GM12878 (cell line): Measurements from ENCODE around the gene NKD1. TPM values are rescaled to one million over a fixed set of nuclear protein-coding genes. Genes with fewer than 3 reads are reported as not detected.

Source experiments
- ATAC-seq: fragments of 200-7000 bp; cut with Tn5 transposase; 3 replicates; pipeline ENCODE4 v1.9.1; 2020; ENCODE audit warnings: mild to moderate bottlenecking, moderate library complexity
- BruUV-seq: library from RNA; stranded (reverse); fragments of 400-500 nt; replicated peaks from 2 replicates; lab custom pipeline; 2021; lab: Mats Ljungman, UMichigan
- CTCF ChIA-PET: fragments of 300-600 bp; sonication (Branson Sonifier 250); formaldehyde crosslinking; extraction: SDS; loops from one replicate; lab custom pipeline; 2021; ENCODE audit warnings: inconsistent platforms; lab: Yijun Ruan, JAX
- POLR2A ChIA-PET: fragments of 350-600 bp; formaldehyde crosslinking; extraction: SDS; loops from one replicate; lab custom pipeline; 2021; ENCODE audit warnings: inconsistent platforms; lab: Charles Lee
- RAD21 ChIA-PET: fragments of 300-600 bp; sonication (Branson Sonifier 250); formaldehyde crosslinking; loops from one replicate; lab custom pipeline; 2023; ENCODE audit warnings: antibody characterized with exemption; ENCODE audit not compliant: unreplicated experiment; lab: Charles Lee
- SMC1A ChIA-PET: fragments of 300-600 bp; sonication (Branson Sonifier 250); formaldehyde crosslinking; loops from one replicate; lab custom pipeline; 2023; ENCODE audit not compliant: unreplicated experiment, uncharacterized antibody; lab: Charles Lee
- DNase-seq: peaks from one replicate; pipeline ENCODE4 v3.0.0-alpha.2; 2011; ENCODE audit warnings: low read depth, low spot score
- FAIRE-seq: peaks from 3 replicates; lab custom pipeline; 2011; peaks lifted over from hg19 to GRCh38; lab: Jason Lieb, UNC
- H2AFZ ChIP-seq: 2 replicates; pipeline ENCODE4 v1.6.0; 2011; ENCODE audit warnings: low read depth, low read length, control low read depth; ENCODE audit not compliant: control insufficient read depth
- H3K27ac ChIP-seq: 2 replicates; pipeline ENCODE4 v1.5.1; 2011; ENCODE audit warnings: control low read depth; ENCODE audit not compliant: control insufficient read depth, insufficient read depth
- H3K27me3 ChIP-seq, 2 experiments: replicated peaks in 1 of 2; 2 replicates each; pipeline versions ENCODE4 v1.6.0 to v1.6.1; 2011; ENCODE audit warnings: low read length in 1 of 2; ENCODE audit not compliant: control insufficient read depth in 2 of 2, insufficient read depth in 2 of 2
- H3K36me3 ChIP-seq, 2 experiments: 2 replicates each; pipeline ENCODE4 v1.5.1; 2011; ENCODE audit warnings: low read length in 1 of 2; ENCODE audit not compliant: control insufficient read depth in 2 of 2, insufficient read depth in 2 of 2
- H3K4me1 ChIP-seq: 2 replicates; pipeline ENCODE4 v1.6.1; 2011; ENCODE audit warnings: mild to moderate bottlenecking, low read length, moderate library complexity, mixed read lengths; ENCODE audit not compliant: control insufficient read depth, insufficient read depth
- H3K4me2 ChIP-seq: 2 replicates; pipeline ENCODE4 v1.6.0; 2011; ENCODE audit warnings: control low read depth; ENCODE audit not compliant: control insufficient read depth, insufficient read depth
- H3K4me3 ChIP-seq: fragments of 200-600 bp; sonication (generic); 2 replicates; pipeline ENCODE4 v1.5.1; 2016
- H3K79me2 ChIP-seq: 2 replicates; pipeline ENCODE4 v1.6.0; 2011; ENCODE audit warnings: low read length; ENCODE audit not compliant: control insufficient read depth, insufficient read depth
- H3K9ac ChIP-seq: 2 replicates; pipeline ENCODE4 v1.8.0; 2011; ENCODE audit warnings: low read length, control low read depth, mixed read lengths; ENCODE audit not compliant: control insufficient read depth, insufficient read depth
- H3K9me3 ChIP-seq: replicated peaks from 3 replicates; pipeline ENCODE4 v1.5.1; 2011; ENCODE audit warnings: mild to moderate bottlenecking, low read length; ENCODE audit not compliant: control insufficient read depth, insufficient read depth
- H4K20me1 ChIP-seq: 2 replicates; pipeline ENCODE4 v1.6.0; 2011; ENCODE audit not compliant: control insufficient read depth, insufficient read depth
- BMI1 ChIP-seq: fragments of 450-650 bp; IDR thresholded peaks from 2 replicates; pipeline ENCODE4 v1.6.1; 2016; ENCODE audit warnings: mild to moderate bottlenecking, moderate library complexity, borderline replicate concordance
- CBFB ChIP-seq: IDR thresholded peaks from 2 replicates; pipeline ENCODE4 v1.6.1; 2016; ENCODE audit warnings: antibody characterized with exemption, low read depth
- CREB1 ChIP-seq: IDR thresholded peaks from 2 replicates; pipeline ENCODE4 v1.6.1; 2012; ENCODE audit warnings: low read depth, mild to moderate bottlenecking, inconsistent platforms
- ETV6 ChIP-seq, 2 experiments: fragments of 450-650 bp in 1 of 2; IDR thresholded peaks in 1 of 2; conservative IDR thresholded peaks in 1 of 2; 2 replicates each; pipeline ENCODE4 v1.6.1; 2014; ENCODE audit warnings: antibody characterized with exemption in 1 of 2, borderline replicate concordance in 1 of 2, low read depth in 1 of 2, mild to moderate bottlenecking in 1 of 2, moderate library complexity in 1 of 2
- KAT2A ChIP-seq: conservative IDR thresholded peaks from 2 replicates; pipeline ENCODE4 v1.6.1; 2011; ENCODE audit warnings: low read depth, low read length; ENCODE audit not compliant: control insufficient read depth
- MEF2B ChIP-seq: fragments of 450-650 bp; IDR thresholded peaks from 2 replicates; pipeline ENCODE4 v1.6.1; 2018; ENCODE audit warnings: mild to moderate bottlenecking, moderate library complexity; ENCODE audit not compliant: partially characterized antibody, poor library complexity, severe bottlenecking
- NFYA ChIP-seq: IDR thresholded peaks from 2 replicates; pipeline ENCODE4 v1.6.1; 2011; ENCODE audit warnings: low read depth, mild to moderate bottlenecking, low read length, improper control_type of control experiment, borderline replicate concordance
- NR2C2 ChIP-seq: IDR thresholded peaks from 2 replicates; pipeline ENCODE4 v1.6.1; 2011; ENCODE audit warnings: borderline replicate concordance, low read depth; ENCODE audit not compliant: control insufficient read depth, insufficient read length
- PAX8 ChIP-seq: fragments of 450-650 bp; IDR thresholded peaks from 2 replicates; pipeline ENCODE4 v1.6.1; 2017; ENCODE audit warnings: mild to moderate bottlenecking, moderate library complexity
- RBBP5 ChIP-seq: fragments of 200-600 bp; sonication (generic); conservative IDR thresholded peaks from 2 replicates; pipeline ENCODE4 v1.6.1; 2016
- RELA ChIP-seq: fragments of 450-650 bp; IDR thresholded peaks from 2 replicates; pipeline ENCODE4 v1.8.0; 2014; ENCODE audit warnings: borderline replicate concordance; ENCODE audit not compliant: partially characterized antibody
- SMAD1 ChIP-seq: fragments of 450-650 bp; IDR thresholded peaks from 2 replicates; pipeline ENCODE4 v1.6.1; 2018; ENCODE audit warnings: mild to moderate bottlenecking, low read depth; ENCODE audit not compliant: partially characterized antibody
- SMARCA5 ChIP-seq: fragments of 450-650 bp; IDR thresholded peaks from 2 replicates; pipeline ENCODE4 v1.6.1; 2017; ENCODE audit warnings: mild to moderate bottlenecking
- SREBF2 ChIP-seq: IDR thresholded peaks from 2 replicates; pipeline ENCODE4 v1.6.1; 2012; ENCODE audit warnings: mild to moderate bottlenecking, low read length
- SUZ12 ChIP-seq: fragments of 200-600 bp; sonication (generic); IDR thresholded peaks from one replicate; pipeline ENCODE4 v1.6.1; 2018; ENCODE audit warnings: antibody characterized with exemption, mild to moderate bottlenecking; ENCODE audit not compliant: unreplicated experiment
- TBL1XR1 ChIP-seq: IDR thresholded peaks from 2 replicates; pipeline ENCODE4 v1.6.1; 2012; ENCODE audit warnings: low read depth, low read length, improper control_type of control experiment
- WGBS: methylation state at CpG from one replicate; pipeline ENCODE4 v1.1.6; 2016; ENCODE audit warnings: low lambda C conversion rate; ENCODE audit not compliant: insufficient replicate concordance, insufficient coverage; ENCODE audit errors: missing lambda C conversion rate; 5-methylcytosine and 5-hydroxymethylcytosine counted together
- in situ Hi-C: fragments of 300-500 bp; cut with MboI; formaldehyde crosslinking; loops from 9 replicates; pipeline ENCODE4 v1.14.3; 2018; ENCODE audit warnings: mixed read lengths
- intact Hi-C: fragments of 100-400 bp; cut with micrococcal nuclease; formaldehyde crosslinking; loops from one replicate; pipeline ENCODE4 v1.14.2; 2022; ENCODE audit not compliant: unreplicated experiment
- polyA plus RNA-seq, 11 experiments: library from polyadenylated mRNA; depleted of rRNA in 4 of 11; unstranded in 6 of 11; stranded (reverse) in 5 of 11; fragments of >200 nt; fragmentation: Nextera tagmentation in 4 of 11; fragmentation: Illumina TruSeq in 1 of 11; extraction: Ambion mirVana in 4 of 11; extraction: Trizol in 1 of 11; gene quantifications; 1 replicate in 1 of 11; 2 replicates in 10 of 11; pipeline versions ENCODE4 v1.2.1 to v1.2.3, GENCODE V29; 2011 to 2016; ENCODE audit warnings: inconsistent platforms in 2 of 11, missing spikeins in 2 of 11, low read depth in 1 of 11
- total RNA-seq, 4 experiments: library from RNA; depleted of rRNA in 3 of 4; stranded (reverse); fragments of >200 nt in 3 of 4; fragmentation: Illumina TruSeq in 1 of 4; extraction: Trizol in 1 of 4; gene quantifications; 2 replicates each; pipeline versions ENCODE4 v1.2.1 to v1.2.3, GENCODE V29; 2013 to 2021
- TF ChIP-seq, protein P1 (sequence below): fragments of 450-650 bp; IDR thresholded peaks from 2 replicates; pipeline ENCODE4 v1.6.1; 2018; ENCODE audit warnings: borderline replicate concordance, mild to moderate bottlenecking; ENCODE audit not compliant: partially characterized antibody

Gene NKD1
- total and polyA plus RNA-seq, 10 of the 15 experiments (the other 5 are each of a cell fraction or from before 2014, with no cell fraction given), result under 0.01 to 0.49 (median 0.04) TPM; not detected in 2

DNA sequence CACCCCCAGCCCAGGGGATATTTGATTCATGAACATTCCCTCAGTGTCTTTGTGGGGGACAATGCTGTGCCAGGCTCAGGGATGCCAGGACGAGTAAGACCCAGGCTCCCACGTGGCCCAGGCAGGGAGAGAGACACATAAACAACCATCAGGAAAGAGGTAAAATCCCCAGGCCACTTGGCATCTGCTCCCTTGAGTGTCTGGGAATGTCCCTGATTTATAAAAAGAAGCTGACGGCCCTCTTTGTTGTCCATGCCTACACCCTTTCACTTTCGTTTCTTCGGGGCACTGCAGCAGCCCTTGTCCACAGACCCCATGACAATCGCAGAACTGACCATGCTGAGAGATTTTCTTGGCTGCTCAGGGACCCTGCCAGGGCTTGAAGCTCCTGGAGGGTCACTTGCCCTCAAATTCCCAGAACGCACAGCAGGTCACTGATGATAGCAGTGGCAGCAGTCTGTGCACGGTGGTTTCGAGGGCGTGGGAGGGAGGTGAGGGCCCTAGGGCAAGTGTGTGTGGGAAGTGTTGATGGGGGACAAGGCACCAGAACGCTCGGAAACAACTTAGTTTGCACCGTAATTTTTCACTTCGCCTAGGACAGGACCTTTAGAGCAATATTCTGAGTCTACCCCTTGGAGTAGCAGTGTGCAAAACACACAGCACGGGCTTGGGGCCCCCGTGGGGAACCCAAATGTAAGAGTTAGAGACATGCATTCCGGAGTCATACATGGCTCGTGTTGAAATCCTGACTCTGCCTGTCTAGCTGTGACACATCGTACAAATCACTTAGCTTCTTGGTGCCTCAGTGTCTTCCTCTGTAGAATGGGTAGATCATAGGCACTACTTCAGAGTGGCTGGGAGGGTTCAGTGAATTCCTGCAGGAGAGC lies 149.9 kb downstream of the NKD1 start:
- intact Hi-C loops, result loop anchor here (2.0 to 5.0 kb wide), 2 partner anchors 45 to 421 kb away; partner anchors contain the start of gene CYLD
- ChIA-PET POLR2A (interaction anchor here (1.0 to 8.3 kb wide), 9 partner anchors 8 to 46 kb away, joined by 3 to 116 read pairs (median 9); partner anchors contain the start of genes CYLD and SNX20), CTCF (interaction anchor here (0.6 to 9.4 kb wide), 14 partner anchors 11 to 632 kb away, joined by 3 to 86 read pairs (median 10); partner anchors contain the start of genes CYLD and SNX20), RAD21 (interaction anchor here (1.0 to 9.9 kb wide), 8 partner anchors 11 to 48 kb away, joined by 3 to 121 read pairs (median 36); partner anchors contain the start of genes CYLD and SNX20), SMC1A (interaction anchor here (0.6 to 8.3 kb wide), 9 partner anchors 11 to 47 kb away, joined by 3 to 190 read pairs (median 14); partner anchors contain the start of genes CYLD and SNX20)
- BruUV-seq, result no TSS peak
- H3K4me1 ChIP-seq, result peaks cover 57% of the 10 kb centered on the region
- in situ Hi-C loops, result no loop called here
- H3K9me3 ChIP-seq, result no peaks in the 10 kb centered on the region; the same call in 2 of the 3 replicates
- H4K20me1 ChIP-seq, result no peaks in the 10 kb centered on the region
- H3K9ac ChIP-seq, result peak overlapping the region; percentile 85
- peak; percentile 70 for ATAC-seq
- FAIRE-seq, result peak; percentile 78
- peak overlapping the region; percentile 95 for H3K27ac ChIP-seq
- H3K4me2 ChIP-seq, result peak overlapping the region; percentile 100
- peak overlapping the region; percentile 72 for H3K4me3 ChIP-seq
- WGBS, result under 1% methylated on average over 19 of the region's 19 CpGs
- no peaks in the 10 kb centered on the region for H3K27me3 ChIP-seq
- H2AFZ ChIP-seq, result peak overlapping the region; percentile 75
- H3K36me3 ChIP-seq, result peaks cover 0 to 3% of the 10 kb centered on the region in 2 experiments; a peak in 2 of 4 replicates
- DNase-seq, result peak; percentile 65
- peaks cover 65% of the 10 kb centered on the region for H3K79me2 ChIP-seq
- TF ChIP-seq PAX8, result no peak
- peak; percentile 83 for TF ChIP-seq RELA
- no peak; the same call in 1 of the 2 replicates for TF ChIP-seq RBBP5
- 0 out of 2 replicates have a peak, but pooled peaks have one; percentile 55 for TF ChIP-seq BMI1
- peak; percentile 65 for TF ChIP-seq SMARCA5
- no peak for TF ChIP-seq KAT2A
- peak; percentile 28; the same call in 1 of the 2 replicates for TF ChIP-seq CBFB
- TF ChIP-seq NFYA, result no peak
- no peak for TF ChIP-seq SREBF2
- peak; percentile 44; the same call in 1 of the 2 replicates for TF ChIP-seq TBL1XR1
- peak; percentile 92 for TF ChIP-seq MEF2B
- TF ChIP-seq, protein P1, sequence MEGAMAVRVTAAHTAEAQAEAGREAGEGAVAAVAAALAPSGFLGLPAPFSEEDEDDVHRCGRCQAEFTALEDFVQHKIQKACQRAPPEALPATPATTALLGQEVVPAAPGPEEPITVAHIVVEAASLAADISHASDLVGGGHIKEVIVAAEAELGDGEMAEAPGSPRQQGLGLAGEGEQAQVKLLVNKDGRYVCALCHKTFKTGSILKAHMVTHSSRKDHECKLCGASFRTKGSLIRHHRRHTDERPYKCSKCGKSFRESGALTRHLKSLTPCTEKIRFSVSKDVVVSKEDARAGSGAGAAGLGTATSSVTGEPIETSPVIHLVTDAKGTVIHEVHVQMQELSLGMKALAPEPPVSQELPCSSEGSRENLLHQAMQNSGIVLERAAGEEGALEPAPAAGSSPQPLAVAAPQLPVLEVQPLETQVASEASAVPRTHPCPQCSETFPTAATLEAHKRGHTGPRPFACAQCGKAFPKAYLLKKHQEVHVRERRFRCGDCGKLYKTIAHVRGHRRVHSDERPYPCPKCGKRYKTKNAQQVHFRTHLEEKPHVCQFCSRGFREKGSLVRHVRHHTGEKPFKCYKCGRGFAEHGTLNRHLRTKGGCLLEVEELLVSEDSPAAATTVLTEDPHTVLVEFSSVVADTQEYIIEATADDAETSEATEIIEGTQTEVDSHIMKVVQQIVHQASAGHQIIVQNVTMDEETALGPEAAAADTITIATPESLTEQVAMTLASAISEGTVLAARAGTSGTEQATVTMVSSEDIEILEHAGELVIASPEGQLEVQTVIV, result no peak
- no peak for TF ChIP-seq SMAD1
- no peak for TF ChIP-seq NR2C2
- no peak for TF ChIP-seq SUZ12
- TF ChIP-seq ETV6 (conservative IDR thresholded peaks at IDR 0.05 in 1 of 2, IDR thresholded peaks at IDR 0.05 in 1 of 2; ENCODE audit: borderline replicate concordance in 1 of 2, low read depth in 1 of 2), result no peak; a peak in 2 of 4 replicates
- no peak for TF ChIP-seq CREB1
